ENCODE data around the gene FBXW7. TPM values are rescaled to one million over a fixed set of nuclear protein-coding genes. Genes with fewer than 3 reads are reported as not detected.
A peak's percentile ranks its signal among the peaks of the same experiment; 100 is the strongest.

FBXW7 gene
- total and polyA plus RNA-seq, 12 donors, result 12.1 to 87.6 (median 66.8) TPM

DNA sequence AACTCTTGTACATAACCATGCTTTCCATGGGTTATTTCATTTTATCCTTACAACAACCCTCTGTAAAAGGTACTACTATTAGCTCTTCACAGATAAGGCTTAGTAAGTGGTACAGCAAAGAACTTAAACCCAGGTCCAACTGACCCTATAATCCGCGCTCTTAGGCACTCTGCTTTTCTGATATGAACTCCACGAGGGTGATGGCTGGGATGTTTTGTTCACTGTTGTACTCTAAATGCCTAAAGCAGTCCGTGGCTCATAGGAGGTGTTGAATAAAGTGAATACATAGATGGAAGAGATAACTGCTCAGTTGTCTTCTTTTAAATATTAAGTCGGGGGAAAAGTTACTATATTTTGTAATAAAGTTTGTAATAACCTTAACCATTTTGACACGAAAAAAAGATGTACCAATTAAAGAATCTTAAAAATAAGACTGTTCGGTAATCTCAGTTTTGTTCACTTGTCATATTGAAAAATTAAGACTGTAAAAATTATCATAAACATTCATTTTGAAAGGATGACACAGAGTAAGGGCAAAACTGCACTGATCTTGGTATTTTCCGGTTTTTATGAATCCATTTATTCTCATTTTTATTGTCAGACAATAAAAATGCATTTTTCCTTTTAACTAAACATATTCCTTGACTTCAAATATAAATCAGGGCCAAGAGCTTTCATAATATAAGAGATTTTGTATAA is 166.5 kb downstream of the FBXW7 start:
- no peaks in the 10 kb centered on the region for H3K27me3 ChIP-seq
- WGBS, 2 donors, result 64 to 71% methylated on average over 8 of the region's 8 CpGs
- no peak overlapping the region for H3K4me3 ChIP-seq
- H3K36me3 ChIP-seq, result peaks cover 0 to 15% (median 0%) of the 10 kb centered on the region in 9 donors
- peaks cover 0 to 8% (median 0%) of the 10 kb centered on the region in 11 donors for H3K9me3 ChIP-seq
- no peak for DNase-seq
- intact Hi-C loops (cut with DNase I), result loop anchor here in 1 of 10 donors (10.0 kb wide), 1 partner anchor 345 kb away; no protein-coding TSS in a partner anchor
- TF ChIP-seq, protein P1, sequence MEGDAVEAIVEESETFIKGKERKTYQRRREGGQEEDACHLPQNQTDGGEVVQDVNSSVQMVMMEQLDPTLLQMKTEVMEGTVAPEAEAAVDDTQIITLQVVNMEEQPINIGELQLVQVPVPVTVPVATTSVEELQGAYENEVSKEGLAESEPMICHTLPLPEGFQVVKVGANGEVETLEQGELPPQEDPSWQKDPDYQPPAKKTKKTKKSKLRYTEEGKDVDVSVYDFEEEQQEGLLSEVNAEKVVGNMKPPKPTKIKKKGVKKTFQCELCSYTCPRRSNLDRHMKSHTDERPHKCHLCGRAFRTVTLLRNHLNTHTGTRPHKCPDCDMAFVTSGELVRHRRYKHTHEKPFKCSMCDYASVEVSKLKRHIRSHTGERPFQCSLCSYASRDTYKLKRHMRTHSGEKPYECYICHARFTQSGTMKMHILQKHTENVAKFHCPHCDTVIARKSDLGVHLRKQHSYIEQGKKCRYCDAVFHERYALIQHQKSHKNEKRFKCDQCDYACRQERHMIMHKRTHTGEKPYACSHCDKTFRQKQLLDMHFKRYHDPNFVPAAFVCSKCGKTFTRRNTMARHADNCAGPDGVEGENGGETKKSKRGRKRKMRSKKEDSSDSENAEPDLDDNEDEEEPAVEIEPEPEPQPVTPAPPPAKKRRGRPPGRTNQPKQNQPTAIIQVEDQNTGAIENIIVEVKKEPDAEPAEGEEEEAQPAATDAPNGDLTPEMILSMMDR (IDR thresholded peaks at IDR 0.05), result no peak
- peaks cover 0 to 31% (median 4%) of the 10 kb centered on the region in 9 donors for H3K4me1 ChIP-seq
- peak in 4 of 8 donors; percentile 43 to 57 (median 47) for ATAC-seq
- H3K27ac ChIP-seq, result no peak overlapping the region

DNA sequence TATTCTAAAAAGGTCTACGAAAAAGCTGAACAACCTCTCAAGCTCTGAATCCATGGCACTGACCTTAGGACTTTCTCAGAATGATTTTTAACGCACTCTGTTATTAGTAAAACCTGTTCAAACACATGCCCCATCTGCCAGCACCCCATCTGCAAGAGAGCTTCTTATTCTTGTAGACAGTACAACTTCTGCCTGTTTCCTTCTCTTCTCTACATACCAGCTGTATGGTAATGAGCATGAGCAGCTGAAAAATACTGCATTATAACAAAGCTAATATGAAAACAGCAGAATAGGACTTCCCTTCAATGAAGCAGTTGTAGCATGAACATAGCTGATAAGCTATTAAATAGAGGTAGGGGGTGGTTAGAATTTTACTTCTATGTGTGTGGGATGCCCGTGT is 167.9 kb downstream of the FBXW7 start:
- Histone ChIP-seq H3K4me3 (no peak overlapping the region), H3K4me1 (peaks cover 0 to 38% (median 11%) of the 10 kb centered on the region in 9 donors), H3K27me3 (no peaks in the 10 kb centered on the region), H3K36me3 (peaks cover 0 to 15% (median 0%) of the 10 kb centered on the region in 9 donors), H3K27ac (no peak overlapping the region), H3K9me3 (peaks cover 0 to 8% (median 0%) of the 10 kb centered on the region in 11 donors)
- TF ChIP-seq, protein P1 (IDR thresholded peaks at IDR 0.05), result no peak
- 66 to 70% methylated on average over 3 of the region's 3 CpGs for WGBS, 2 donors
- intact Hi-C loops (cut with DNase I), result loop anchor here in 1 of 10 donors (10.0 kb wide), 1 partner anchor 343 kb away; no protein-coding TSS in a partner anchor
- ATAC-seq (no peak), DNase-seq (no peak)

DNA sequence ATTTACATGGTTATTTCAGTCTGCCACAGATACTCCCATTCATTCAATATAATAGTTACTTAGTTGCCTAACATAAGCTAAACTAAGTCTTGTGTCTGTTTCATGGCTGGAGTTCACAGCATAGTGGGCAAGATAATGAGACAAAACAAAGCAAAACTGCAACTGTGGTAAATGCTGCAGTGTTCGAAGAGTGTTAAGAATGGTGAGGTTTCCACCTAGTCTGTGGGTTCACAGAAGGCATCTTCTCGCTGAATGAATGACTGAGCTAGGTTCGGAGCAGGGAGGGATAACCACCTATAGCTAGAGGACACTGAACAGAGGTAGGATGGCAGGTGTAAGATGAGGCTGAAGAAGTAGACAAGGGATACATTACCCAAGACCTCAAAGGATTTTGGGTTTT is 171.0 kb downstream of the FBXW7 start:
- intact Hi-C loops (cut with DNase I), result loop anchor here in 1 of 10 donors (10.0 kb wide), 1 partner anchor 340 kb away; no protein-coding TSS in a partner anchor
- WGBS, 2 donors, result 96 to 100% methylated on average over 3 of the region's 3 CpGs
- H3K9me3 ChIP-seq, result peaks cover 0 to 8% (median 0%) of the 10 kb centered on the region in 11 donors
- no peak overlapping the region for H3K27ac ChIP-seq
- H3K4me1 ChIP-seq, result peaks cover 0 to 40% (median 11%) of the 10 kb centered on the region in 9 donors
- H3K27me3 ChIP-seq, result no peaks in the 10 kb centered on the region
- ATAC-seq (no peak), DNase-seq (no peak)
- TF ChIP-seq, protein P1 (IDR thresholded peaks at IDR 0.05), result no peak
- H3K4me3 ChIP-seq, result no peak overlapping the region
- peaks cover 0 to 15% (median 0%) of the 10 kb centered on the region in 9 donors for H3K36me3 ChIP-seq

DNA sequence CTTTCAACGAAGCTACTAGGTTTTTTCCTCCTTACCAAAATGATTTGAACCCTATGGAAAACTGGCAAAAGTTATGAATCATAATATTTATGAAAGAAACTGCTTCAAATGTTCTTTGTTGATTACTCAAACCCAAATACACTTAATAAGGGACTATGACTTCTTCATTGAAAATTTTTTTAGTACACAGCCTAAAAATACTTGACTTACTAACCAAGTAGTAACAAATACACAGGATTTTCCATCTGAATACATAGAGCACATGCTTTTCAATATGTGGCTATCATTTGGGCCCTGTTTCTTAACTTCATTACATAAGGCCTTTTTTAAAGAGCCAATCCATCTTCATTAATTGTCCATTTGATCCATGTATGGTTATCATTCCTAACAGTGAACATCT is 171.5 kb downstream of the FBXW7 start:
- intact Hi-C loops (cut with DNase I), result loop anchor here in 1 of 10 donors (10.0 kb wide), 1 partner anchor 340 kb away; no protein-coding TSS in a partner anchor
- peaks cover 0 to 8% (median 0%) of the 10 kb centered on the region in 11 donors for H3K9me3 ChIP-seq
- WGBS, 2 donors, result 76 to 77% methylated on average over 1 of the region's 1 CpG
- H3K36me3 ChIP-seq, result peaks cover 0 to 15% (median 0%) of the 10 kb centered on the region in 9 donors
- peaks cover 0 to 41% (median 11%) of the 10 kb centered on the region in 9 donors for H3K4me1 ChIP-seq
- ATAC-seq, result no peak
- peak overlapping the region in 2 of 10 donors; percentile 17 to 37 for H3K27ac ChIP-seq
- no peak overlapping the region for H3K4me3 ChIP-seq
- DNase-seq, result no peak
- TF ChIP-seq, protein P1 (IDR thresholded peaks at IDR 0.05), result no peak
- no peaks in the 10 kb centered on the region for H3K27me3 ChIP-seq
